HEK293 (cell line): ENCODE results near the gene WBP4.

Experiments
- ATF2 ChIP-seq: fragments of 450-650 bp; formaldehyde crosslinking; IDR thresholded peaks from 2 replicates; pipeline ENCODE4 v1.5.1; 2016; ENCODE audit warnings: missing biosample characterization, missing genetic modification characterization, low read depth
- CTCF ChIP-seq: fragments of 450-650 bp; formaldehyde crosslinking; IDR thresholded peaks from 2 replicates; pipeline ENCODE4 v1.5.1; 2016; ENCODE audit warnings: missing biosample characterization, missing genetic modification characterization
- ZNF133 ChIP-seq: fragments of 450-650 bp; formaldehyde crosslinking; IDR thresholded peaks from 2 replicates; pipeline ENCODE4 v1.5.1; 2016; ENCODE audit warnings: missing biosample characterization, missing genetic modification characterization
- ZNF157 ChIP-seq: fragments of 450-650 bp; formaldehyde crosslinking; IDR thresholded peaks from 2 replicates; pipeline ENCODE4 v1.5.1; 2016; ENCODE audit warnings: missing biosample characterization, missing genetic modification characterization
- ZNF274 ChIP-seq, 2 experiments: fragments of 200-500 bp in 1 of 2; fragments of 450-650 bp in 1 of 2; sonication (Bioruptor generic) in 1 of 2; formaldehyde crosslinking in 1 of 2; IDR thresholded peaks; 2 replicates each; pipeline versions ENCODE4 v1.5.1 to v1.6.1; 2014 to 2016; ENCODE audit warnings: borderline replicate concordance in 1 of 2, inconsistent platforms in 1 of 2, low read length in 1 of 2, missing biosample characterization in 1 of 2, missing genetic modification characterization in 1 of 2
- ZNF335 ChIP-seq: fragments of 450-650 bp; formaldehyde crosslinking; conservative IDR thresholded peaks from 2 replicates; pipeline ENCODE4 v1.5.1; 2016; ENCODE audit warnings: missing biosample characterization, missing genetic modification characterization
- ZNF391 ChIP-seq: fragments of 450-650 bp; formaldehyde crosslinking; IDR thresholded peaks from 2 replicates; pipeline ENCODE4 v1.5.1; 2016; ENCODE audit warnings: low read depth, missing biosample characterization, missing genetic modification characterization, borderline replicate concordance
- ZNF398 ChIP-seq: fragments of 450-650 bp; formaldehyde crosslinking; IDR thresholded peaks from 2 replicates; pipeline ENCODE4 v1.5.1; 2017; ENCODE audit warnings: missing biosample characterization, missing genetic modification characterization
- ZNF423 ChIP-seq: fragments of 450-650 bp; formaldehyde crosslinking; IDR thresholded peaks from 2 replicates; pipeline ENCODE4 v1.5.1; 2016; ENCODE audit warnings: missing biosample characterization, missing genetic modification characterization
- ZNF426 ChIP-seq: fragments of 450-650 bp; formaldehyde crosslinking; IDR thresholded peaks from 2 replicates; pipeline ENCODE4 v1.5.1; 2017; ENCODE audit warnings: missing biosample characterization, missing genetic modification characterization, mild to moderate bottlenecking, inconsistent platforms, moderate library complexity
- ZNF549 ChIP-seq: fragments of 450-650 bp; IDR thresholded peaks from 2 replicates; pipeline ENCODE4 v1.5.1; 2018; ENCODE audit warnings: missing biosample characterization, missing genetic modification characterization, mild to moderate bottlenecking, inconsistent platforms, moderate library complexity
- ZNF626 ChIP-seq: fragments of 450-650 bp; sonication (Bioruptor Pico); formaldehyde crosslinking; IDR thresholded peaks from 2 replicates; pipeline ENCODE4 v1.5.1; 2018; ENCODE audit warnings: missing biosample characterization, missing genetic modification characterization, inconsistent platforms
- ZSCAN18 ChIP-seq: fragments of 450-650 bp; formaldehyde crosslinking; IDR thresholded peaks from 2 replicates; pipeline ENCODE4 v1.5.1; 2016; ENCODE audit warnings: missing biosample characterization, missing genetic modification characterization

- TF ChIP-seq ZNF426: no peak
- no peak for TF ChIP-seq ZNF391 (tag by site-specific recombination)
- no peak for TF ChIP-seq ZNF157
- no peak for TF ChIP-seq CTCF (tag by site-specific recombination)
- TF ChIP-seq ZNF335 (tag by site-specific recombination): no peak
- TF ChIP-seq ZSCAN18 (tag by site-specific recombination): no peak
- no peak for TF ChIP-seq ZNF133 (tag by site-specific recombination)
- TF ChIP-seq ATF2 (tag by site-specific recombination): no peak
- TF ChIP-seq ZNF274 (IDR thresholded peaks at IDR 0.05; ENCODE audit: low read length): no peak
- TF ChIP-seq ZNF274 (tag by site-specific recombination; IDR thresholded peaks at IDR 0.05; ENCODE audit: borderline replicate concordance): no peak
- no peak for TF ChIP-seq ZNF398 (tag by site-specific recombination)
- no peak for TF ChIP-seq ZNF549 (tag by site-specific recombination)
- no peak for TF ChIP-seq ZNF626
- TF ChIP-seq ZNF423 (tag by site-specific recombination): no peak
Observed at GRCh38 chr13:41098761-41099160, 37.5 kb downstream of the WBP4 start.
